IPS DF 6.9 (cell line): Measurements from ENCODE around the gene ITGB2.

Experiments
- DNase-seq: peaks from one replicate; pipeline ENCODE4 v3.0.0-alpha.2; 2013; ENCODE audit warnings: low read depth, low spot score
- H3K27ac ChIP-seq: one replicate; pipeline ENCODE4 v1.5.1; 2013; ENCODE audit warnings: low read length, control low read depth
- H3K27me3 ChIP-seq: 2 replicates; pipeline ENCODE4 v1.6.1; 2013; ENCODE audit warnings: mild to moderate bottlenecking, low read length; ENCODE audit not compliant: control insufficient read depth, insufficient read depth
- H3K36me3 ChIP-seq: 2 replicates; pipeline ENCODE4 v1.6.1; 2013; ENCODE audit warnings: low read length; ENCODE audit not compliant: control insufficient read depth, insufficient read depth
- H3K4me1 ChIP-seq: 2 replicates; pipeline ENCODE4 v1.6.1; 2013; ENCODE audit warnings: low read length; ENCODE audit not compliant: control insufficient read depth, insufficient read depth
- H3K4me3 ChIP-seq: 2 replicates; pipeline ENCODE4 v1.5.1; 2013; ENCODE audit warnings: mild to moderate bottlenecking, low read length
- H3K9me3 ChIP-seq: 2 replicates; pipeline ENCODE4 v1.6.1; 2013; ENCODE audit warnings: low read length, inconsistent platforms; ENCODE audit not compliant: control insufficient read depth, insufficient read depth
- WGBS: extraction: QIAGEN DNeasy Blood & Tissue Kit; methylation state at CpG from one replicate; pipeline ENCODE4 v1.1.7; 2013; ENCODE audit warnings: mixed read lengths, missing lambda C conversion rate; ENCODE audit not compliant: insufficient read length, insufficient coverage; 5-methylcytosine and 5-hydroxymethylcytosine counted together

Gene ITGB2

DNA sequence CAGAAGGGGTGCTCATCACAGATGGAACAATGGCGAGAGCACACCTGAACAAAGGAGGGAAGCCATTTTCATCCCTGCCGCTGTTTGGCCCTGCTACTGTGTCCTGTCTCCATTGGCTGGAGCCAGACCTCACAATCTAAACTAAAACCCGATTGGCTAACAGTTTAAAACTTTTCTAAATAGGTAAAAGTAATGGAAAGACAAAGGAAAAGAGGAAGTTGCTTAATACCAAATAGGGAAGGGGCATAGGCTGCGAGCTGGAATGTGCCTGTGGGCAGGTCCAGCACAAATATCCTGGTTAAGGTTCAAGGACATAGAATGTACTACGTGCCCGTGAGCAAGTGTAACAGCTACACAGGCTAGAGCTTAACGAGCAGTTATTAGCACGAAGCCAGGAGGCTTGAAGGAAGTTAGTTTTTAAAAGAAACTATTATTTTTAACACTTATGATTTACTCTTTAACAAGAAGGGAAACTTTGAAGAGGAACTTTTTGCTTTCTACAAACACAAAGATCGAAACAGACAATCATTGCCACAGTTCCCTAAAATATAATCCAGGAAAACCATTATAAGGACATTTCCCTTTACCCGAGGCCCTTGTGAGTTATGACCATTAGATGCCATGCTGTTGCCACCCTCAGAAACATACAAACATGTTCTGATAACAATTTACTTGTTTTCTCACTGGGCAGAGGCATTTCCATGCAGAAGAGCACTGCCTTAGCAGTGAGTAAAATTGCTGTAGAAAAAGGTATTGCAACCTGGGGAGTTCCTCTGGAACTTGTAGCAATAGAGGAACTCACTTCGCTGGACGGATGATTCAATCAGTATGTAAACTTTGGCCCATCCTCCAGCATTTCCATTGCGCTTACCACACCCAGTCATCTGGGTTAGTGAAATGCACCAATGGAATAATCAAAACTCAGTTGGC lies 42.4 kb downstream of the ITGB2 start:
- Histone ChIP-seq H3K4me3 (no peak overlapping the region), H3K9me3 (no peaks in the 10 kb centered on the region), H3K27ac (no peak overlapping the region), H3K36me3 (no peaks in the 10 kb centered on the region), H3K4me1 (no peaks in the 10 kb centered on the region), H3K27me3 (peaks cover 1% of the 10 kb centered on the region; the same call in 1 of the 2 replicates)
- no CpG with 5 or more reads among the region's 13 CpGs for WGBS
- DNase-seq = no peak

DNA sequence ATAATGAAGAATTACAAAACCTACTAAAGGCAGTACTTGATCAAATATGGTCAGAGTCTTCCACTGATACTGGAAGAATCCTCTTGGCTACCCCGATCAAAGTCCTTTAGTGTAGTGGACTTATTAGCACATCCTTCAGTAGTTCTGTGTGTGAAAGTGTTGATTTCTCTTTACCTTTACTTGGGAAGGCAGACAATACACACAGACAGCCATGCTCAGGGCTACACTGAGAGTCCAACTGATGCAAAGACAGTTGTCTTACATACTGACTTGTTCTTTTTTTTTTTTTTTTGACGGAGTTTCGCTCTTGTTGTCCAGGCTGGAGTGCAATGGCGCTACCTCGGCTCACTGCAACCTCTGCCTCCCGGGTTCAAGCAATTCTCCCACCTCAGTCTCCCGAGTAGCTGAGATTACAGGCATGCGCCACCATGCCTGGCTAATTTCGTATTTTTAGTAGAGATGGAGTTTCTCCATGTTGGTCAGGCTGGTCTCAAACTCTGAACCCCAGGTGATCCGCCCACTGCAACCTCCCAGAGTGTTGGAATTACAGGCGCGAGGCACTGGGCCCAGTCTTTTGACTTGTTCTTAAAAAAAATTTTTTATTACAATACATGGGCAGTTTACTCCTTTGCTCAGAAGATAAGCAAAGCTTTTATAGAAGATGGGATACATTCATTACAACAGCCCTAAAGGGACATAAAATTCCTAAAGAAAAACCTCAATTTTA lies 43.7 kb downstream of the ITGB2 start:
- Histone ChIP-seq H3K4me3 (no peak overlapping the region), H3K27me3 (peaks cover 1% of the 10 kb centered on the region; the same call in 1 of the 2 replicates), H3K27ac (no peak overlapping the region), H3K9me3 (no peaks in the 10 kb centered on the region), H3K4me1 (peaks cover 1% of the 10 kb centered on the region; the same call in 1 of the 2 replicates), H3K36me3 (no peaks in the 10 kb centered on the region)
- no CpG with 5 or more reads among the region's 12 CpGs for WGBS
- DNase-seq = no peak

DNA sequence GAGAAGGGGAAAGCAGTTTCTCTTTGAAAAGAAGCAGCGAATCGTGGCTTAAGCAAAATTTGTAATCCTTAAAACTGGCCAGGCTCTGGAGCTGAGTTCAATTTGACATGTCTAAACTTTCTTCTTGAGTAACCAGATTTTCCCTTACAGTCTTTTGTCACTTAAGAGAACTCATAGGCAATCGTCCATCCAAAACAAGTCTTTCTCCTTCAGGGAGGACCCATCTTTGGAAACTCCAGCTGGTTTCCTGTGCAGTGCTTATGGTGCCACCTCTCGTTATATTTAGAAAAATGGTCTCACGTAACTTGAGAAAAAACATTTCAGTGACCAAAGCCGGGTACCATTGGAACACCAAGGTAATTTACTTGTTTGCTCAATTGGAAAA lies 45.4 kb downstream of the ITGB2 start:
- DNase-seq = no peak
- no peak overlapping the region; the same call in 1 of the 2 replicates for H3K4me3 ChIP-seq
- H3K9me3 ChIP-seq = no peaks in the 10 kb centered on the region
- no CpG with 5 or more reads among the region's 6 CpGs for WGBS
- H3K27me3 ChIP-seq = peaks cover 1% of the 10 kb centered on the region; the same call in 1 of the 2 replicates
- no peak overlapping the region for H3K27ac ChIP-seq
- H3K36me3 ChIP-seq = no peaks in the 10 kb centered on the region
- H3K4me1 ChIP-seq = peaks cover 3% of the 10 kb centered on the region; the same call in 1 of the 2 replicates

DNA sequence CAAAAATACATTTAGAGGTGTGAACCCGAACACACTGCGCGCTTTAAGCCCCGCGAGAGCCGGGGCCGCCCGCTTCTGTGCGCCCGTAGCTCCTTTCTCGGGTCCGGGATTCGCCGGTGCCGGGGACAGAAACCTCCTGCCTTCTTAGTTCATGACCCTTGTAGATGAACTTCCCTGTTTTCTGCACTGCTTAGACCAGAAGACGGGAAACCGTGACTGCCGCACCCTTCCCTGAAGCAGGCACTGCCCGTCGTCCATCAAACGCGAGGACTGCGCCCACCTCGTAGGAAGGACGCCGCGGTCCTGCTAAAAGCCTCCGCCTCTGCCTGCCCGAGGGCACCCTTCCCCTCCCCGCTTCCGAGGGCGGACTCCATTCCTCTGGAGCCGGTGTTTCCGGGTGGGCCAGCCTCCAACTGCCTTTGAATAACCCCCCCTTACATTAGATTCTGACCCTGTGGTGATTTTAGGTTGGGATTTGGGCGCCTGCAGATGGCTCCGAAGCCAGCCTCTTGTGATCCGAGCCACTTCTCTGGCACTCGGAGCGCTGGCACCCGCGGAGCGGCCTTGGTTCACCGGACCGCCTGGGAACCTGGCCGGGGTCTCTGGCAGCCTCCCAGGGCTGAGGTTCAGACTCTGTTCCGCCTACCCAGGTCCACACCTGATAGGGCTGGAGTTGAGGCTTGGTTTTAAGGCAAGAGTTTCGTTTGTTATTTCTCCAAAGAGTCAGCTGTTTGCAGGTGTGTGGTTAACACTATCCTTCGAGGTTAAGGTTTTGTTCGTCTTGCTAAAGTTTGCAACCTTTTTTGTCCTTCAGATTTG lies 46.0 kb downstream of the ITGB2 start:
- no peak overlapping the region for H3K27ac ChIP-seq
- peak overlapping the region; percentile 94; the same call in 1 of the 2 replicates for H3K4me3 ChIP-seq
- no peak for DNase-seq
- WGBS = no CpG with 5 or more reads among the region's 49 CpGs
- H3K36me3 ChIP-seq = no peaks in the 10 kb centered on the region
- H3K27me3 ChIP-seq = peaks cover 1% of the 10 kb centered on the region; the same call in 1 of the 2 replicates
- H3K4me1 ChIP-seq = peaks cover 3% of the 10 kb centered on the region; the same call in 1 of the 2 replicates
- no peaks in the 10 kb centered on the region for H3K9me3 ChIP-seq

DNA sequence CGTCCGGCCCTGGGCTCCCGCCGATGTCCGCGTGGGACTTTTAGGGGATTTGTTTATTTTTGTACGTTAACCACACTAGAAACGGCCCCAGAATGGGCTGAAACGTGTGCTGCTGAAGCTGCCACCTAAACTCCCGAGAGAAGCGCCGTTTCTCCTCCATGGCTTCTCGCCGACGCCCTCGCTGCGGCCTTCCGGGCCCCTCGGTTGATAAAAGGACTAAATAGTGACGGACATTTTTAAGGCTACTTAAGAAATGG lies 46.5 kb downstream of the ITGB2 start:
- WGBS = no CpG with 5 or more reads among the region's 20 CpGs
- peak overlapping the region; percentile 94; the same call in 1 of the 2 replicates for H3K4me3 ChIP-seq
- no peaks in the 10 kb centered on the region for H3K36me3 ChIP-seq
- peaks cover 1% of the 10 kb centered on the region; the same call in 1 of the 2 replicates for H3K27me3 ChIP-seq
- no peaks in the 10 kb centered on the region for H3K9me3 ChIP-seq
- H3K4me1 ChIP-seq = peaks cover 3% of the 10 kb centered on the region; the same call in 1 of the 2 replicates
- H3K27ac ChIP-seq = no peak overlapping the region
- DNase-seq = no peak

DNA sequence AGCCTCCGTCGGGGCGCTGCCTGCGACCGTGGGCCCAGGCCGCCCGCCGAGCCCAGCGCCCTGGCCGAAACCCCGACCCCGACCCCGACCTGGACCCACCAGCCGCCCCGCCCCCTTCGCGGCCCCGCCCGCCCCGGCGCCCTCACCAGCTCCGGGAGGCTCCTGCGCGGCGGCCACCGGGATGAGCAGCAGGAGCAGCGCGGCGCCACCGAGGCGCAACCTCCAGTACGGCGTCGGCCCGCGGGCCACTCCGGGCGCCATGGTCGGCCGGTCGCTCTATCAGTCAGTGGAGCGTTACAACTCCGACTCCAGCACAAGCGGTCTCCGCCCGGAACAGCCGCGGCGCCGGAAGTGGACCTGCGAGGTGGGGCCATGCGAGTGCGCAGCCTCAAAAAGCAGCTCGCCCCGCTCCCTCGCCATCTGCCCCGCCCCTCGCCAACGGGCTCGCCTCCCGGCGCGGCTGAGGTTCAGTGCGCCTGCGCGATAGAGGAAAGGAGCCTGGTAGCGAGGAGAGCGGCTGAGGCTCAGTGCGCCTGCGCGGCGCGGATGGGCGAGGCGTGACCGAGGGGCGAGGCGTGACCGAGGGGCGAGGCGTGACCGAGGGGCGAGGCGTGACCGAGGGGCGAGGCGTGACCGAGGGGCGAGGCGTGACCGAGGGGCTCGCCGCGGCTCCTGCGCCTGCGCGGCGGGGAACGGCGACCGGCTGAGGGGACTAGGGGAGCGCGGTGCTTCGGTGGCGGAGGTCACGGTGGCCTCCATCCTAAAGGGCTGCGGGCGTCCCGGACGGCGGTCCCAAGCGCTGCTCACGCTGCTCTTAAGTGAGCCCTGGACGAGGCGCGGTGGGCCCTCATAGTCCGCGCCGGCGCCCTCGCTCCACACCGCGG lies 47.1 kb downstream of the ITGB2 start, which contains the start of gene PTTG1IP:
Gene PTTG1IP (minus strand): TSS at position 335 of the 884 bp plus-strand sequence. CDS start 74 bp downstream, at position 261.
- WGBS = no CpG with 5 or more reads among the region's 123 CpGs
- Histone ChIP-seq H3K27me3 (peaks cover 1% of the 10 kb centered on the region; the same call in 1 of the 2 replicates), H3K36me3 (no peaks in the 10 kb centered on the region), H3K4me1 (peaks cover 3% of the 10 kb centered on the region; the same call in 1 of the 2 replicates), H3K9me3 (no peaks in the 10 kb centered on the region), H3K27ac (no peak within 1 kb of the TSS), H3K4me3 (peak within 1 kb of the TSS; percentile 94)
- peak; percentile 93 for DNase-seq

DNA sequence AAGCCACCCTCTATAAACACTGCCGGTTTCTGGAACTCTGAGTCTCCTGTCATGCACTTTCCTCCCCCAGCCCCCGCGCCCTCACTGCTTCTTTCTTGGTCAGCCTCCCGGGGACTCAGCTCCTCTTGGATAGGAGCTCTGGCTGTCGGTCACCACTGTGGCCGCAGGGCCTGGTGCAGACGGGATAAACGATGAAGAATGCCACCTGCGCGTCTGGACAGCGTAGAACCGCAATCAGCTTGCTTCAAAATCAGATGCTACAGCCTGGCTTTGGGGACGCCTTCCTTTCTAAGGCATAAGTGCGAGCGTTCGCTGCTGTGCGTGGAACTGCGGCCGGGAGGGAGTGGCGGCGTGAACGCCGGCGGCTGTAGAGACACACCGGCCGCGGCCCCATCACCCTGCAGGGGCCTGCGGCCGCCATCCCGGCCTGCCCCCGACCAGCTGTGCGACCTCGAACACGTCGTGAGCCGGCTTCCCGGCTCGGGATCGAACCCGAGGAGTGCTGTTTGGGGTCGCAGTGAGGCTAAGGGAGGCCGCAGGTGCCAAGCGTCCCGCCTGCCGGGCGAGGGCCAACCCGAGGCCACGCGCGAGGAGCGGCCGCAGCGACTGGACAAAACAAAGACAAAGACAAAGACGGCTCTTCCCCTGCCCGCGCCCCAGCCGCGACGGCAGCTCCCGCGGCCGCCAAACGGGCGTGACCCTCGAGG lies 47.9 kb downstream of the ITGB2 start:
- H3K36me3 ChIP-seq = no peaks in the 10 kb centered on the region
- H3K9me3 ChIP-seq = no peaks in the 10 kb centered on the region
- H3K4me1 ChIP-seq = peaks cover 3% of the 10 kb centered on the region; the same call in 1 of the 2 replicates
- no peak for DNase-seq
- no CpG with 5 or more reads among the region's 65 CpGs for WGBS
- peak overlapping the region; percentile 94 for H3K4me3 ChIP-seq
- peaks cover 1% of the 10 kb centered on the region; the same call in 1 of the 2 replicates for H3K27me3 ChIP-seq
- H3K27ac ChIP-seq = no peak overlapping the region

DNA sequence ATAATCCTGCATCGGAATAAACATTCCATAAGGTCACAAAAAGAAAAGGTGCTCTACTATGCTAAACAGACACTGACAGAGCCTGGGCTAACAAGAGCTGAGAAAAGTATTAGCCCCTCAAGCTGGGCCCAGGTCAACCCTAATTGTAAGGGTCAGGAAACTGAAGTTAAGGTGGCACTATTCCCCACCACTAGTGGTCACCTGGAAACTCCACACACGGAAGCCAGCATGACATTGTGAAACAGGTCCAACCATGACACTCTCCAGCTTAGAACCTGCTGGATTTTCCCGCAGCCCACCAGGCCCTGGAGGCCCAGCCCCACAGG lies 48.4 kb downstream of the ITGB2 start:
- Histone ChIP-seq H3K4me3 (peak overlapping the region; percentile 94; the same call in 1 of the 2 replicates), H3K9me3 (no peaks in the 10 kb centered on the region), H3K36me3 (no peaks in the 10 kb centered on the region), H3K27me3 (peaks cover 1% of the 10 kb centered on the region; the same call in 1 of the 2 replicates), H3K4me1 (peaks cover 3% of the 10 kb centered on the region; the same call in 1 of the 2 replicates), H3K27ac (no peak overlapping the region)
- DNase-seq = no peak
- no CpG with 5 or more reads among the region's 3 CpGs for WGBS
